Activated CD4-positive, alpha-beta memory T cell treated with anti-CD3 and anti-CD28 coated beads for 36 hours (primary cell): ENCODE results near the gene TACR2. TPM values are rescaled to one million over a fixed set of nuclear protein-coding genes. Genes with fewer than 3 reads are reported as not detected.

Experiments used
- CTCF ChIA-PET: fragments of 350-600 bp; sonication (Branson Sonifier 250); formaldehyde crosslinking; loops from one replicate; lab custom pipeline; 2021; ENCODE audit warnings: antibody characterized with exemption, inconsistent platforms; lab: Charles Lee
- POLR2A ChIA-PET: fragments of 350-600 bp; sonication (Branson Sonifier 250); formaldehyde crosslinking; loops from one replicate; lab custom pipeline; 2021; ENCODE audit warnings: antibody characterized with exemption; lab: Charles Lee
- DNase-seq: peaks from one replicate; pipeline ENCODE4 v3.0.0-alpha.2; 2020
- H3K27ac Mint-ChIP-seq: one replicate; pipeline ENCODE4 v1.8.0; 2021; ENCODE audit warnings: mixed read lengths
- H3K27me3 Mint-ChIP-seq: one replicate; pipeline ENCODE4 v1.8.0; 2021; ENCODE audit warnings: mixed read lengths
- H3K36me3 Mint-ChIP-seq: one replicate; pipeline ENCODE4 v1.8.0; 2021; ENCODE audit warnings: mixed read lengths
- H3K4me1 Mint-ChIP-seq: one replicate; pipeline ENCODE4 v1.8.0; 2021; ENCODE audit warnings: low read depth, mixed read lengths
- H3K4me3 Mint-ChIP-seq: one replicate; pipeline ENCODE4 v1.8.0; 2021; ENCODE audit warnings: mild to moderate bottlenecking, mixed read lengths
- H3K9me3 Mint-ChIP-seq: one replicate; pipeline ENCODE4 v1.8.0; 2021; ENCODE audit warnings: mixed read lengths
- intact Hi-C: fragments of 100-400 bp; cut with micrococcal nuclease; formaldehyde crosslinking; loops from one replicate; pipeline ENCODE4 v1.15.1; 2023
- total RNA-seq, 2 experiments: library from RNA; stranded (reverse); gene quantifications; one replicate each; pipeline ENCODE4 v1.2.3, GENCODE V29; 2021

Gene TACR2
- total RNA-seq, 2 experiments from 2014 or later, result not detected

DNA sequence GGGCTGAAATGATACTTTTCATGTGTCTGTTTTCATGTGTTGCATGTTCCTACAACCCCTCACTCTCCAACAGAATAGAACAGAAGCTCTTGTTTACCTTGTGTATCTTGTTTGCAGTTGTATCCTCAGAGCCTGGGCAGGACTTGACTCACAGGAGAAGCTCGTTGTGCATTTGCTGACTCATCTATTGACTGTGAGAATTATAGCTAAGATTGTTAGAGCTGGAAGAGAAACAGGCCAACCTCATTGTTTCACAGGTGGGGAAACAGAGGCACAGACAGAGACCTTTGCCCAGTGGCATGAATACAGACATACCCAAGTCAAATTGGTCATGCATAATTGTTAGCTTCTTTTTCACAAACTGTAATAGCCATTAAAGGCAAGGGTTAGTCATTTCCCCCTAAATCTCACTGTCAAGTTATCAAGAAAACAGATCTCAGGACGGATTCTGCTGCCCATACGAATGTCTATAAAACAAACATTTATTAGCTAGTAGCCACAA is 30.0 kb upstream of the TACR2 start:
- Mint-ChIP-seq H3K9me3 (no peaks in the 10 kb centered on the region), H3K27me3 (no peaks in the 10 kb centered on the region), H3K4me1 (peaks cover 8% of the 10 kb centered on the region), H3K27ac (no peak overlapping the region), H3K4me3 (no peak overlapping the region), H3K36me3 (no peaks in the 10 kb centered on the region)
- ChIA-PET CTCF (interaction anchor here (0.6 to 2.4 kb wide), 5 partner anchors 15 to 671 kb away, joined by 3 to 6 read pairs (median 3); no protein-coding TSS in a partner anchor), POLR2A (no interaction called here)
- intact Hi-C loops, result no loop called here
- no peak for DNase-seq

- POLR2A ChIA-PET, result no interaction called here
- no peak overlapping the region for H3K27ac Mint-ChIP-seq
These were observed 29.5 kb upstream of the TACR2 start for GRCh38 chr10:69446229-69446628.

GRCh38 chr10:69445041-69445440 is 28.3 kb upstream of the TACR2 start:
- no peak for DNase-seq
- Mint-ChIP-seq H3K4me3 (no peak overlapping the region), H3K9me3 (no peaks in the 10 kb centered on the region), H3K27ac (no peak overlapping the region), H3K27me3 (no peaks in the 10 kb centered on the region), H3K36me3 (no peaks in the 10 kb centered on the region), H3K4me1 (peaks cover 5% of the 10 kb centered on the region)
- ChIA-PET POLR2A (no interaction called here), CTCF (interaction anchor here (1.0 kb wide), 1 partner anchor 70 kb away, joined by 3 read pairs; no protein-coding TSS in a partner anchor)
- intact Hi-C loops, result no loop called here

More at GRCh38 chr10:69446229-69446628, 29.5 kb upstream of the TACR2 start:
- H3K4me3 Mint-ChIP-seq, result no peak overlapping the region
- CTCF ChIA-PET, result interaction anchor here (1.1 to 2.4 kb wide), 3 partner anchors 14 to 183 kb away, joined by 3 to 6 read pairs (median 5); no protein-coding TSS in a partner anchor
- no peaks in the 10 kb centered on the region for H3K36me3 Mint-ChIP-seq
- intact Hi-C loops, result no loop called here
- DNase-seq, result no peak
- H3K9me3 Mint-ChIP-seq, result no peaks in the 10 kb centered on the region
- H3K4me1 Mint-ChIP-seq, result peaks cover 8% of the 10 kb centered on the region
- no peaks in the 10 kb centered on the region for H3K27me3 Mint-ChIP-seq

GRCh38 chr10:69443354-69443753 is 26.6 kb upstream of the TACR2 start:
- ChIA-PET CTCF (interaction anchor here (1.2 kb wide), 1 partner anchor 10 kb away, joined by 3 read pairs; no protein-coding TSS in a partner anchor), POLR2A (no interaction called here)
- Mint-ChIP-seq H3K36me3 (no peaks in the 10 kb centered on the region), H3K27me3 (no peaks in the 10 kb centered on the region), H3K4me3 (no peak overlapping the region), H3K9me3 (no peaks in the 10 kb centered on the region), H3K27ac (no peak overlapping the region), H3K4me1 (no peaks in the 10 kb centered on the region)
- intact Hi-C loops, result no loop called here
- DNase-seq, result no peak

DNA sequence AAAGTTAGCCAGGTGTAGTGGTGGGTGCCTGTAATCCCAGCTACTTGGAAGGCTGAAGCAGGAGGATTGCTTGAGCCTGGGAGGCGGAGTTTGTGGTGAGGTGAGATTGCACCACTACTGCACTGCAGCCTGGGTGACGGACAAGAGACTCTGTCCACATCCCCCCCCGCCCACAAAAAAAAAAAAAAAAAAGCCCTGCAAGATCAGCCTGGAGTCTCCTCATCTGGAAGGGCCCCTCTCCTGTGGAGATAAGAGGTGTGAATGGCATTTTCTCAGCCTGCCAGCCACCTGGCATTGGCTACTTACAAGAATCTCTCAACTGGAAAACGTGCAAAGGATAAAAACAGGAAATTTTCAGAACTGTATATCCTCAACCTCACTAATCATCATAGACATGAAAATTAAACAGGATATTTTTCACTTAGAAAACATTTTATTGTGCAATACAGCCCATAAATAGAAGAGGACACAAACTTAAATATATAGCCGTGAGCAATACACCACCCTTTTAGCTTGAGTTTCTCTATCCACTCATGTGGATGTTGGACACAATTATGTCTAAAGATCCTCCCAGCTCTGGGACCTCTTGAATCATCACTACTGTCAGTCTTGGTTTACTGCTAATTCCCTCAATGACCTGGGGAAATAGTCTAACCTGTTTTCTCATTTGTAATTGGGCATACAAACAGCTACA is 23.2 kb upstream of the TACR2 start:
- intact Hi-C loops, result no loop called here
- CTCF ChIA-PET, result no interaction called here

GRCh38 chr10:69439350-69439739 is 22.6 kb upstream of the TACR2 start:
- no peak overlapping the region for H3K4me3 Mint-ChIP-seq
- no peak for DNase-seq
- intact Hi-C loops, result no loop called here
- no peaks in the 10 kb centered on the region for H3K36me3 Mint-ChIP-seq
- H3K9me3 Mint-ChIP-seq, result no peaks in the 10 kb centered on the region
- ChIA-PET POLR2A (no interaction called here), CTCF (interaction anchor here (0.9 kb wide), 1 partner anchor 12 kb away, joined by 3 read pairs; no protein-coding TSS in a partner anchor)
- peaks cover 4% of the 10 kb centered on the region for H3K27me3 Mint-ChIP-seq
- no peaks in the 10 kb centered on the region for H3K4me1 Mint-ChIP-seq
- no peak overlapping the region for H3K27ac Mint-ChIP-seq

More for the DNA sequence above, 23.2 kb upstream of the TACR2 start:
- Mint-ChIP-seq H3K36me3 (no peaks in the 10 kb centered on the region), H3K27ac (no peak overlapping the region), H3K4me3 (no peak overlapping the region), H3K27me3 (peaks cover 4% of the 10 kb centered on the region), H3K9me3 (no peaks in the 10 kb centered on the region), H3K4me1 (no peaks in the 10 kb centered on the region)
- POLR2A ChIA-PET, result no interaction called here
- no peak for DNase-seq

GRCh38 chr10:69438536-69439349 is 22.0 kb upstream of the TACR2 start:
- ChIA-PET POLR2A (no interaction called here), CTCF (interaction anchor here (0.9 kb wide), 1 partner anchor 11 kb away, joined by 3 read pairs; no protein-coding TSS in a partner anchor)
- H3K9me3 Mint-ChIP-seq, result no peaks in the 10 kb centered on the region
- no peak overlapping the region for H3K4me3 Mint-ChIP-seq
- intact Hi-C loops, result no loop called here
- H3K27ac Mint-ChIP-seq, result no peak overlapping the region
- H3K27me3 Mint-ChIP-seq, result peaks cover 4% of the 10 kb centered on the region
- H3K36me3 Mint-ChIP-seq, result no peaks in the 10 kb centered on the region
- DNase-seq, result no peak
- H3K4me1 Mint-ChIP-seq, result no peaks in the 10 kb centered on the region

DNA sequence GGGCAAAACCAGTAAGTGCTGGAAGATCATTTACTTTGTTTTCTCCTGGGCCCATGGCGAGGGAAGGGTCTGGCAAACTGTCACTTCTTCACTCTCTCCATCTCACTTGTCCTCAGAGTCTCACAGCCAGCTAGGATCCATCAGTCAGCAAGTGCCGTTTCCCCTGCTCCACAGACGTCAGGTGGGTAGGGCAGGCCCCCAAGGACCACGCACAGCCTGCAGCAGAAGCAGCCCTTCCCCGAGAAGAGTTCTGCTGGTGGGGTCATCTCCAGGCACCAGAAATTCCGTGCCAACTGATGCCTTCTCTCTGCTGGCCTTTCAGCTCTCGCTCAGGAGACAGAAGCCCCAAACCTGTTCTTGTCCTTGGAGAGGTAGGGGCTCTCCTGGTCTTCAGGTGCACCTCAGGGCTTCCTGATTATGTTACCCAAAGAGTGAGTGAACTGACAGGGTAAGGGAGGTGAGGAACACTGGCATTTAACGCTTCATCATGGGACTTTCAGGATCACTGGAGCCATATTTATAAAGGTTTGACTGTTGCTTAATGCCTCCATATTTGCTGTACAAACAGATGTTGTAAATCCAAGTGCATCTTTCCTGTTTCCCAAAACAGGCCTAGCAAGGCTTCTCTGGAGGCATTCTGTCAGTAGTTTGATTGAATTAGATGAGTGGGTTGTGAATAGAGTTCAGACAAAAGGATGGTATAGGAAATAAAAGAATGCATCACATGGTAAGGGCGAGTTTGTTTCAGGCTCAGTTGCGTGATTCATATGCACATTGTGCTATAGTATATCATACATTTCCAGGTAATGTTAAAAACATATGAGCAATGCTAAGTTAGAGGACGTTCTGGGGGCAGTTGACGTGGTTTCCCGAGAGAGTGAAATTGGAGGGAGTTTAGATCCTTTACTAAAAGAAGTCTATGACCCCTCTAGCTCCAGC is 20.9 kb upstream of the TACR2 start:
- ChIA-PET POLR2A (no interaction called here), CTCF (interaction anchor here (0.6 kb wide), 1 partner anchor 709 kb away, joined by 3 read pairs; the partner anchor contains the start of gene TYSND1)
- Mint-ChIP-seq H3K4me3 (no peak overlapping the region), H3K4me1 (no peaks in the 10 kb centered on the region), H3K9me3 (no peaks in the 10 kb centered on the region), H3K27me3 (peaks cover 4% of the 10 kb centered on the region), H3K36me3 (no peaks in the 10 kb centered on the region), H3K27ac (no peak overlapping the region)
- intact Hi-C loops, result no loop called here
- DNase-seq, result no peak

- ChIA-PET CTCF (no interaction called here), POLR2A (no interaction called here)
- Mint-ChIP-seq H3K36me3 (no peaks in the 10 kb centered on the region), H3K4me3 (no peak overlapping the region), H3K9me3 (no peaks in the 10 kb centered on the region), H3K4me1 (no peaks in the 10 kb centered on the region), H3K27me3 (peaks cover 4% of the 10 kb centered on the region), H3K27ac (no peak overlapping the region)
- no peak for DNase-seq
- intact Hi-C loops, result no loop called here
These were observed 19.3 kb upstream of the TACR2 start for GRCh38 chr10:69435966-69436520.

DNA sequence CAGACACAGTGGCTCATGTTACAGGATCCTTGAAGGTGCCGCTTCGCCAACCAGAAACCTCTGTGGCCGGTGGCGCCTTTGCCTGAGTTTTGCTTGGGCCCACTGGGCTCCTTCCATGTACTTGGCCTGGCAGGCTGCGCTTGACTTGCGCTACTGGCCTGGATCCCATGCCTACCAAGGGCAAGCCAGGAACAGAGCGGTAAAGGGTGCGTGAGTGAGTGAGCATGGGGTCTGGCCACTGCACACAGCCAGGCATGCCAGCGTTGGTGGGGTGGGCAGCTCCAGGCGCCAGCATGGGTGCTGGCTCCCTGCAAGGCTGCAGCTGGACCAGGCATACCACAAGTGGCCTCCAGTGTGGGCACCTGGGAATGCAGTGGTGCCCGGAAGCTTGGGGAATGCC is 18.2 kb upstream of the TACR2 start:
- no peak overlapping the region for H3K4me3 Mint-ChIP-seq
- H3K4me1 Mint-ChIP-seq, result no peaks in the 10 kb centered on the region
- DNase-seq, result no peak
- ChIA-PET CTCF (no interaction called here), POLR2A (no interaction called here)
- intact Hi-C loops, result no loop called here
- no peaks in the 10 kb centered on the region for H3K36me3 Mint-ChIP-seq
- H3K27ac Mint-ChIP-seq, result no peak overlapping the region
- H3K27me3 Mint-ChIP-seq, result peaks cover 4% of the 10 kb centered on the region
- no peaks in the 10 kb centered on the region for H3K9me3 Mint-ChIP-seq

GRCh38 chr10:69434169-69434568 is 17.5 kb upstream of the TACR2 start:
- Mint-ChIP-seq H3K4me1 (no peaks in the 10 kb centered on the region), H3K27me3 (peaks cover 4% of the 10 kb centered on the region), H3K36me3 (no peaks in the 10 kb centered on the region), H3K9me3 (no peaks in the 10 kb centered on the region), H3K4me3 (no peak overlapping the region), H3K27ac (no peak overlapping the region)
- no peak for DNase-seq
- intact Hi-C loops, result no loop called here
- ChIA-PET CTCF (interaction anchor here (1.1 to 1.4 kb wide), 2 partner anchors 8 to 203 kb away, joined by 3 read pairs; no protein-coding TSS in a partner anchor), POLR2A (no interaction called here)
